Activated B cell treated with CpG ODN at 0.5 μM for 24 hours (primary cell): ENCODE data around the gene CTNNA1. TPM values are rescaled to one million over a fixed set of nuclear protein-coding genes. Genes with fewer than 3 reads are reported as not detected.

ENCODE experiments used
- ATAC-seq: fragments of 200-7000 bp; cut with Tn5 transposase; one replicate; pipeline ENCODE4 v1.10.0; 2021; ENCODE audit warnings: low read depth, mild to moderate bottlenecking, moderate library complexity
- CTCF ChIA-PET: fragments of 350-600 bp; sonication (Branson Sonifier 250); formaldehyde crosslinking; loops from one replicate; lab custom pipeline; 2021; ENCODE audit warnings: antibody characterized with exemption; lab: Charles Lee
- POLR2A ChIA-PET: fragments of 350-600 bp; sonication (Branson Sonifier 250); formaldehyde crosslinking; loops from one replicate; lab custom pipeline; 2021; ENCODE audit warnings: antibody characterized with exemption; lab: Charles Lee
- DNase-seq: peaks from one replicate; pipeline ENCODE4 v3.0.0; 2022
- H3K27ac Mint-ChIP-seq: one replicate; pipeline ENCODE4 v1.8.0; 2020; ENCODE audit warnings: mixed read lengths
- H3K27me3 Mint-ChIP-seq: one replicate; pipeline ENCODE4 v1.8.0; 2021; ENCODE audit warnings: mixed read lengths
- H3K36me3 Mint-ChIP-seq: one replicate; pipeline ENCODE4 v1.8.0; 2021; ENCODE audit warnings: low read depth, mixed read lengths
- H3K4me1 Mint-ChIP-seq: one replicate; pipeline ENCODE4 v1.8.0; 2021; ENCODE audit warnings: mixed read lengths
- H3K4me3 Mint-ChIP-seq: one replicate; pipeline ENCODE4 v1.8.0; 2020; ENCODE audit warnings: mild to moderate bottlenecking, mixed read lengths
- H3K9me3 Mint-ChIP-seq: one replicate; pipeline ENCODE4 v1.8.0; 2020; ENCODE audit warnings: mixed read lengths
- CTCF ChIP-seq: fragments of 200-600 bp; IDR thresholded peaks from one replicate; pipeline ENCODE4 v1.8.0; 2022; ENCODE audit warnings: antibody characterized with exemption, mild to moderate bottlenecking
- intact Hi-C: fragments of 100-400 bp; cut with micrococcal nuclease; formaldehyde crosslinking; loops from one replicate; pipeline ENCODE4 v1.15.1; 2024
- total RNA-seq: library from RNA; stranded (reverse); gene quantifications from 2 replicates; pipeline ENCODE4 v1.2.3, GENCODE V29; 2022

Gene CTNNA1
- total RNA-seq, 1 donor from 2014 or later, result 76.0 TPM

- Mint-ChIP-seq H3K9me3 (no peaks in the 10 kb centered on the region), H3K27ac (no peak overlapping the region), H3K36me3 (no peaks in the 10 kb centered on the region), H3K27me3 (peaks cover 21% of the 10 kb centered on the region), H3K4me1 (no peaks in the 10 kb centered on the region), H3K4me3 (no peak overlapping the region)
- ChIA-PET POLR2A (no interaction called here), CTCF (no interaction called here)
- DNase-seq (no peak), ATAC-seq (no peak)
- TF ChIP-seq CTCF, result no peak
- intact Hi-C loops, result no loop called here
Measured at GRCh38 chr5:138706655-138707480, 46.4 kb upstream of the CTNNA1 start.

DNA sequence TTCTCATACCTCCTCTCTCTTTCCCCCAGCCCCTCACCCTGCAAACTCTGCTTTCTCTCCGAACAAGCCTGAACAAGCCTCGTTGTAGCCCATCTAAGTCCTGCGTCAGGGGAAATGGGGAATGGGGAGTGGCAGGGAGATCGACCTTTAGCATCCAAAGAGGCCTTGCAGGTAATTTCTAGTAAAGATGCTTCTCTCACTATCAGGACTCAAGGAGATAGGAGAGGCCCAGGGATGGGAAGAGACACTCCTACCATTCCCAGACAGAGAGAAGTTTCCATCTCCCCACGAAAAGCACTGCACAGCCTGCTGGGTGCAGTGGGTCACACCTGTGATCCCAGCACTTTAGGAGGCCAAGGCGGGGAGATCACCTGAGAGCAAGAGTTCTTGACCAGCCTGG lies 44.4 kb upstream of the CTNNA1 start:
- H3K27me3 Mint-ChIP-seq, result peaks cover 17% of the 10 kb centered on the region
- ATAC-seq (no peak), DNase-seq (no peak)
- H3K9me3 Mint-ChIP-seq, result no peaks in the 10 kb centered on the region
- H3K27ac Mint-ChIP-seq, result no peak overlapping the region
- H3K4me3 Mint-ChIP-seq, result no peak overlapping the region
- H3K4me1 Mint-ChIP-seq, result no peaks in the 10 kb centered on the region
- H3K36me3 Mint-ChIP-seq, result no peaks in the 10 kb centered on the region
- POLR2A ChIA-PET, result no interaction called here
- intact Hi-C loops, result no loop called here
- TF ChIP-seq CTCF, result no peak
- CTCF ChIA-PET, result no interaction called here

GRCh38 chr5:138709202-138709601 lies 44.0 kb upstream of the CTNNA1 start:
- H3K9me3 Mint-ChIP-seq, result no peaks in the 10 kb centered on the region
- no peaks in the 10 kb centered on the region for H3K36me3 Mint-ChIP-seq
- H3K27ac Mint-ChIP-seq, result no peak overlapping the region
- no peak for ATAC-seq
- intact Hi-C loops, result no loop called here
- DNase-seq, result no peak
- no peak overlapping the region for H3K4me3 Mint-ChIP-seq
- no peak for TF ChIP-seq CTCF
- H3K4me1 Mint-ChIP-seq, result no peaks in the 10 kb centered on the region
- POLR2A ChIA-PET, result no interaction called here
- CTCF ChIA-PET, result no interaction called here
- H3K27me3 Mint-ChIP-seq, result peaks cover 17% of the 10 kb centered on the region

GRCh38 chr5:138711087-138711486 lies 42.1 kb upstream of the CTNNA1 start:
- TF ChIP-seq CTCF, result no peak
- Mint-ChIP-seq H3K9me3 (no peaks in the 10 kb centered on the region), H3K4me1 (no peaks in the 10 kb centered on the region), H3K27me3 (peaks cover 18% of the 10 kb centered on the region), H3K27ac (no peak overlapping the region), H3K36me3 (no peaks in the 10 kb centered on the region), H3K4me3 (no peak overlapping the region)
- DNase-seq (no peak), ATAC-seq (no peak)
- CTCF ChIA-PET, result interaction anchor here (0.8 kb wide), 1 partner anchor 145 kb away, joined by 3 read pairs; no protein-coding TSS in a partner anchor
- POLR2A ChIA-PET, result no interaction called here
- intact Hi-C loops, result no loop called here

GRCh38 chr5:138711811-138712210 lies 41.4 kb upstream of the CTNNA1 start:
- no peaks in the 10 kb centered on the region for H3K36me3 Mint-ChIP-seq
- ATAC-seq (no peak), DNase-seq (no peak)
- no peak for TF ChIP-seq CTCF
- H3K4me3 Mint-ChIP-seq, result no peak overlapping the region
- no peaks in the 10 kb centered on the region for H3K9me3 Mint-ChIP-seq
- POLR2A ChIA-PET, result no interaction called here
- CTCF ChIA-PET, result interaction anchor here (0.8 kb wide), 1 partner anchor 146 kb away, joined by 3 read pairs; no protein-coding TSS in a partner anchor
- intact Hi-C loops, result no loop called here
- no peaks in the 10 kb centered on the region for H3K4me1 Mint-ChIP-seq
- no peak overlapping the region for H3K27ac Mint-ChIP-seq
- peaks cover 16% of the 10 kb centered on the region for H3K27me3 Mint-ChIP-seq
